Measurements from ENCODE around the gene SRP54.
A peak's percentile ranks its signal among the peaks of the same experiment; 100 is the strongest.
"Not testable (repeated sequence)": the region's sequence is repeated elsewhere in the genome, so short reads cannot be mapped to it uniquely, and the experiment has no call there.

The SRP54 gene

DNA sequence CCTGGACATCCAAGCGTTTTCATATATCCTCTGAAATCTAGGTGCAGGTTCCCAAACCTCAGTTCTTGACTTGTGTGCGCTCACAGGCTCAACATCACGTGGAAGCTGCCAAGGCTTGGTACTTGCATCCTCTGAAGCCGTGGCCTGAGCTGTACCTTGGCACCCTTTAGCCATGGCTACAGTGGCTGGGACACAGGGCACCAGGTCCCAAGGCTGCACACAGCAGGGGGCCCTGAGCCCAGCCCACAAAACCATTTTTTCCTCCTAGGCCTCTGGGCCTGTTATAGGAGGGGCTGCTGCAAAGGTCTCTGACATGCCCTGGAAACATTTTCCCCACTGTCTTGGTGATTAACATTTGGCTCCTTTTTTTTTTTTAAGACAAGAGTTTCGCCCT lies 51.6 kb downstream of the SRP54 start:
- Histone ChIP-seq H3K9me3 (ENCODE audit: control insufficient read depth, insufficient read depth, low read depth, low read length) (no peaks in the 10 kb centered on the region), H3K4me1 (ENCODE audit: control insufficient read depth, insufficient read depth, low read length) (no peaks in the 10 kb centered on the region), H3K27ac (ENCODE audit: extremely low read depth, low read depth, low read length) (no peak overlapping the region), H3K4me3 (ENCODE audit: low read depth, low read length) (no peak overlapping the region), H3K36me3 (ENCODE audit: control insufficient read depth in 2 of 2, insufficient read depth in 1 of 2, low read length in 2 of 2) (peaks cover 19 to 33% of the 10 kb centered on the region in 2 experiments; a peak in 2 of 3 replicates)
- TF ChIP-seq, protein P1, sequence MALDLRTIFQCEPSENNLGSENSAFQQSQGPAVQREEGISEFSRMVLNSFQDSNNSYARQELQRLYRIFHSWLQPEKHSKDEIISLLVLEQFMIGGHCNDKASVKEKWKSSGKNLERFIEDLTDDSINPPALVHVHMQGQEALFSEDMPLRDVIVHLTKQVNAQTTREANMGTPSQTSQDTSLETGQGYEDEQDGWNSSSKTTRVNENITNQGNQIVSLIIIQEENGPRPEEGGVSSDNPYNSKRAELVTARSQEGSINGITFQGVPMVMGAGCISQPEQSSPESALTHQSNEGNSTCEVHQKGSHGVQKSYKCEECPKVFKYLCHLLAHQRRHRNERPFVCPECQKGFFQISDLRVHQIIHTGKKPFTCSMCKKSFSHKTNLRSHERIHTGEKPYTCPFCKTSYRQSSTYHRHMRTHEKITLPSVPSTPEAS (tag by site-specific recombination; IDR thresholded peaks at IDR 0.05): no peak
- TF ChIP-seq, protein P2, sequence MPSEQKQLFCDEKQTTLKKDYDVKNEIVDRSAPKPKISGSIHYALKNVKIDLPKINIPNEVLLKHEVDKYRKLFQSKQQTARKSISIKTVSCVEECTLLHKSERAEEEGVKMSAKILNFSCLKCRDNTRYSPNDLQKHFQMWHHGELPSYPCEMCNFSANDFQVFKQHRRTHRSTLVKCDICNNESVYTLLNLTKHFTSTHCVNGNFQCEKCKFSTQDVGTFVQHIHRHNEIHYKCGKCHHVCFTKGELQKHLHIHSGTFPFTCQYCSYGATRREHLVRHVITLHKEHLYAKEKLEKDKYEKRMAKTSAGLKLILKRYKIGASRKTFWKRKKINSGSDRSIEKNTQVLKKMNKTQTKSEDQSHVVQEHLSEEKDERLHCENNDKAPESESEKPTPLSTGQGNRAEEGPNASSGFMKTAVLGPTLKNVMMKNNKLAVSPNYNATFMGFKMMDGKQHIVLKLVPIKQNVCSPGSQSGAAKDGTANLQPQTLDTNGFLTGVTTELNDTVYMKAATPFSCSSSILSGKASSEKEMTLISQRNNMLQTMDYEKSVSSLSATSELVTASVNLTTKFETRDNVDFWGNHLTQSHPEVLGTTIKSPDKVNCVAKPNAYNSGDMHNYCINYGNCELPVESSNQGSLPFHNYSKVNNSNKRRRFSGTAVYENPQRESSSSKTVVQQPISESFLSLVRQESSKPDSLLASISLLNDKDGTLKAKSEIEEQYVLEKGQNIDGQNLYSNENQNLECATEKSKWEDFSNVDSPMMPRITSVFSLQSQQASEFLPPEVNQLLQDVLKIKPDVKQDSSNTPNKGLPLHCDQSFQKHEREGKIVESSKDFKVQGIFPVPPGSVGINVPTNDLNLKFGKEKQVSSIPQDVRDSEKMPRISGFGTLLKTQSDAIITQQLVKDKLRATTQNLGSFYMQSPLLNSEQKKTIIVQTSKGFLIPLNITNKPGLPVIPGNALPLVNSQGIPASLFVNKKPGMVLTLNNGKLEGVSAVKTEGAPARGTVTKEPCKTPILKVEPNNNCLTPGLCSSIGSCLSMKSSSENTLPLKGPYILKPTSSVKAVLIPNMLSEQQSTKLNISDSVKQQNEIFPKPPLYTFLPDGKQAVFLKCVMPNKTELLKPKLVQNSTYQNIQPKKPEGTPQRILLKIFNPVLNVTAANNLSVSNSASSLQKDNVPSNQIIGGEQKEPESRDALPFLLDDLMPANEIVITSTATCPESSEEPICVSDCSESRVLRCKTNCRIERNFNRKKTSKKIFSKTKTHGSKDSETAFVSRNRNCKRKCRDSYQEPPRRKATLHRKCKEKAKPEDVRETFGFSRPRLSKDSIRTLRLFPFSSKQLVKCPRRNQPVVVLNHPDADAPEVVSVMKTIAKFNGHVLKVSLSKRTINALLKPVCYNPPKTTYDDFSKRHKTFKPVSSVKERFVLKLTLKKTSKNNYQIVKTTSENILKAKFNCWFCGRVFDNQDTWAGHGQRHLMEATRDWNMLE (tag by site-specific recombination; conservative IDR thresholded peaks at IDR 0.05; ENCODE audit: low read depth): 0 out of 2 replicates have a peak, but pooled peaks have one; percentile 27
- TF ChIP-seq, protein P3, sequence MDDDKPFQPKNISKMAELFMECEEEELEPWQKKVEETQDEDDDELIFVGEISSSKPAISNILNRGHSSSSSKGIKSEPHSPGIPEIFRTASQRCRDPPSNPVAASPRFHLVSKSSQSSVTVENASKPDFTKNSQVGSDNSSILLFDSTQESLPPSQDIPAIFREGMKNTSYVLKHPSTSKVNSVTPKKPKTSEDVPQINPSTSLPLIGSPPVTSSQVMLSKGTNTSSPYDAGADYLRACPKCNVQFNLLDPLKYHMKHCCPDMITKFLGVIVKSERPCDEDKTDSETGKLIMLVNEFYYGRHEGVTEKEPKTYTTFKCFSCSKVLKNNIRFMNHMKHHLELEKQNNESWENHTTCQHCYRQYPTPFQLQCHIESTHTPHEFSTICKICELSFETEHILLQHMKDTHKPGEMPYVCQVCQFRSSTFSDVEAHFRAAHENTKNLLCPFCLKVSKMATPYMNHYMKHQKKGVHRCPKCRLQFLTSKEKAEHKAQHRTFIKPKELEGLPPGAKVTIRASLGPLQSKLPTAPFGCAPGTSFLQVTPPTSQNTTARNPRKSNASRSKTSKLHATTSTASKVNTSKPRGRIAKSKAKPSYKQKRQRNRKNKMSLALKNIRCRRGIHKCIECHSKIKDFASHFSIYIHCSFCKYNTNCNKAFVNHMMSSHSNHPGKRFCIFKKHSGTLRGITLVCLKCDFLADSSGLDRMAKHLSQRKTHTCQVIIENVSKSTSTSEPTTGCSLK (tag by site-specific recombination; IDR thresholded peaks at IDR 0.05): no peak
- TF ChIP-seq SETDB1 (IDR thresholded peaks at IDR 0.05; ENCODE audit: insufficient read length, low read length) (peak; percentile 70), KLF8 (tag by site-specific recombination; IDR thresholded peaks at IDR 0.05) (no peak), OSR2 (tag by site-specific recombination; IDR thresholded peaks at IDR 0.05) (no peak), ZSCAN30 (tag by site-specific recombination; IDR thresholded peaks at IDR 0.05) (no peak), ZNF585B (tag by site-specific recombination; IDR thresholded peaks at IDR 0.05) (peak; percentile 100), MYNN (tag by site-specific recombination; IDR thresholded peaks at IDR 0.05; ENCODE audit: borderline replicate concordance) (no peak), ZNF157 (tag by site-specific recombination; IDR thresholded peaks at IDR 0.05) (no peak), ZFP41 (tag by site-specific recombination; IDR thresholded peaks at IDR 0.05; ENCODE audit: borderline replicate concordance) (no peak), SCRT2 (tag by site-specific recombination; IDR thresholded peaks at IDR 0.05) (no peak), ZNF596 (tag by site-specific recombination; IDR thresholded peaks at IDR 0.05) (no peak), ZNF623 (tag by site-specific recombination; IDR thresholded peaks at IDR 0.05) (no peak), ZNF529 (tag by site-specific recombination; IDR thresholded peaks at IDR 0.05; ENCODE audit: insufficient replicate concordance) (peak; percentile 58)
- TF ChIP-seq, protein P4, sequence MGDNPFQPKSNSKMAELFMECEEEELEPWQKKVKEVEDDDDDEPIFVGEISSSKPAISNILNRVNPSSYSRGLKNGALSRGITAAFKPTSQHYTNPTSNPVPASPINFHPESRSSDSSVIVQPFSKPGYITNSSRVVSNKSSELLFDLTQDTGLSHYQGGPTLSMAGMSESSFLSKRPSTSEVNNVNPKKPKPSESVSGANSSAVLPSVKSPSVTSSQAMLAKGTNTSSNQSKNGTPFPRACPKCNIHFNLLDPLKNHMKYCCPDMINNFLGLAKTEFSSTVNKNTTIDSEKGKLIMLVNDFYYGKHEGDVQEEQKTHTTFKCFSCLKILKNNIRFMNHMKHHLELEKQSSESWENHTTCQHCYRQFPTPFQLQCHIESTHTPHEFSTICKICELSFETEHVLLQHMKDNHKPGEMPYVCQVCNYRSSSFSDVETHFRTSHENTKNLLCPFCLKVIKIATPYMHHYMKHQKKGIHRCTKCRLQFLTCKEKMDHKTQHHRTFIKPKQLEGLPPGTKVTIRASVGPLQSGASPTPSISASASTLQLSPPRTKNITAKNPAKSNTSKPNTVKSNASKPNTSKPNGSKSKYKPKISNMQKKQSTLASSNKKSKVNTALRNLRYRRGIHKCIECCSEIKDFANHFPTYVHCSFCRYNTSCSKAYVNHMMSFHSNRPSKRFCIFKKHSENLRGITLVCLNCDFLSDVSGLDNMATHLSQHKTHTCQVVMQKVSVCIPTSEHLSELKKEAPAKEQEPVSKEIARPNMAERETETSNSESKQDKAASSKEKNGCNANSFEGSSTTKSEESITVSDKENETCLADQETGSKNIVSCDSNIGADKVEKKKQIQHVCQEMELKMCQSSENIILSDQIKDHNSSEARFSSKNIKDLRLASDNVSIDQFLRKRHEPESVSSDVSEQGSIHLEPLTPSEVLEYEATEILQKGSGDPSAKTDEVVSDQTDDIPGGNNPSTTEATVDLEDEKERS (tag by site-specific recombination; IDR thresholded peaks at IDR 0.05): peak; percentile 73; the same call in 1 of the 2 replicates
- ChIA-PET POLR2A (interaction anchor here (1.2 kb wide), 1 partner anchor 12 kb away, joined by 3 read pairs; the partner anchor contains the start of gene FAM177A1), CTCF (interaction anchor here (0.7 kb wide), 1 partner anchor 53 kb away, joined by 3 read pairs; no protein-coding TSS in a partner anchor)

DNA sequence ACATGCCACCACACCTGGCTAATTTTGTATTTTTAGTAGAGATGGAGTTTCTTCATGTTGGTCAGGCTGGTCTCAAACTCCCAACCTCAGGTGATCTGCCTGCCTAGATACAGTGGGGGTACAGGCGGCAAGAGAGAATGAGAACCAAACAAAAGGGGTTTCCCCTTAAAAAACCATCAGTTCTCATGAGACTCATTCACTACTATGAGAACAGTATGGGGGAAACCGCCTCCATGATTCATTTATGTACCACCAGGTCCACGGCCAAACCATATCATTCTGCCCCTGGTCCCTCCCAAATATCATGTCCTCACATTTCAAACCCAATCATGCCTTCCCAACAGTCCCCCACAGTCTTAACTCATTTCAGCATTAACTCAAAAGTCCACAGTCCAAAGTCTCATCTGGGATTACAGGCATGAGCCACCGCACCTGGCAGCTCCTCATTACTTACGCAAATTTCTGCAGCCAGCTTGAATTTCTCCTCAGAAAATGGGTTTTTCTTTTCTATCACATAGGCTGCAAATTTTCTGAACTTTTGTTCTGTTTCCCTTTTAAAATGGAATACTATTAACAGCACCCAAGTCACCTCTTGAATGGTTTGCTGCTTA lies 52.3 kb downstream of the SRP54 start:
- CTCF ChIA-PET; H3K4me1 ChIP-seq (ENCODE audit: control insufficient read depth, insufficient read depth, low read length); H3K9me3 ChIP-seq (ENCODE audit: control insufficient read depth, insufficient read depth, low read depth, low read length); H3K27ac ChIP-seq (ENCODE audit: extremely low read depth, low read depth, low read length); H3K4me3 ChIP-seq (ENCODE audit: low read depth, low read length): not testable (repeated sequence)
- POLR2A ChIA-PET: interaction anchor here (1.2 kb wide), 1 partner anchor 11 kb away, joined by 3 read pairs; the partner anchor contains the start of gene FAM177A1
- H3K36me3 ChIP-seq (ENCODE audit: control insufficient read depth in 2 of 2, insufficient read depth in 1 of 2, low read length in 2 of 2): peaks cover 13 to 28% of the 10 kb centered on the region in 2 experiments; a peak in 2 of 3 replicates

DNA sequence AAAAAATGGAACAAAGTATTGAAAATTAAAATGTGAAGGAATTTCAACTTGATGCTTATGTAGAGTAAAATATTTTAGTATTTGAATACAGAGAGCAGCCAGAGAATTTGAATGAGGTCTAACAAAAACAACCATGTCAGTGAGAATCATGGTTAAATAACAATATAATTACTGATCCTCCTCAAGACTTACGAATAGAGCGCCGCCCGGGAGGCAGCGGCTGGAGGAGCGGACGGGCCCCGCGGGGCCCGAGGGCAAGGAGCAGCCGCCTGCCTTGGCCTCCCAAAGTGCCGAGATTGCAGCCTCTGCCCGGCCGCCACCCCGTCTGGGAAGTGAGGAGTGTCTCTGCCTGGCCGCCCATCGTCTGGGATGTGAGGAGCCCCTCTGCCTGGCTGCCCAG lies 55.5 kb downstream of the SRP54 start:
- POLR2A ChIA-PET: not testable (repeated sequence)

More for the DNA sequence above, 55.5 kb downstream of the SRP54 start:
- H3K4me3 ChIP-seq (ENCODE audit: low read depth, low read length); CTCF ChIA-PET; H3K9me3 ChIP-seq (ENCODE audit: control insufficient read depth, insufficient read depth, low read depth, low read length); H3K27ac ChIP-seq (ENCODE audit: extremely low read depth, low read depth, low read length); H3K36me3 ChIP-seq (ENCODE audit: control insufficient read depth in 2 of 2, insufficient read depth in 1 of 2, low read length in 2 of 2); H3K4me1 ChIP-seq (ENCODE audit: control insufficient read depth, insufficient read depth, low read length): not testable (repeated sequence)
